CD14-positive monocyte (primary cell): ENCODE data around the gene AKAP6. TPM values are rescaled to one million over a fixed set of nuclear protein-coding genes. Genes with fewer than 3 reads are reported as not detected.

Experiments used
- DNase-seq, 3 donors: peaks; one replicate each; pipeline ENCODE4 v3.0.0-alpha.2; 2011 to 2022
- H2AFZ ChIP-seq: 2 replicates; pipeline ENCODE4 v1.6.0; 2012; ENCODE audit warnings: mild to moderate bottlenecking, low read depth, low read length, inconsistent platforms; ENCODE audit not compliant: insufficient read depth, poor library complexity, severe bottlenecking
- H3K27ac ChIP-seq, 2 donors: 1 replicate in 1 of 2; 2 replicates in 1 of 2; pipeline ENCODE4 v1.5.1; 2012 to 2013; ENCODE audit warnings: low read length in 2 of 2, control low read depth in 1 of 2, inconsistent platforms in 1 of 2, low read depth in 1 of 2, mild to moderate bottlenecking in 1 of 2
- H3K27me3 ChIP-seq, 2 donors: one replicate each; pipeline versions ENCODE4 v1.6.0 to v1.6.1; 2011 to 2013; ENCODE audit warnings: low read length in 2 of 2; ENCODE audit not compliant: control insufficient read depth in 2 of 2, insufficient read depth in 2 of 2
- H3K36me3 ChIP-seq, 2 donors: replicated peaks in 1 of 2; 1 replicate in 1 of 2; 2 replicates in 1 of 2; pipeline versions ENCODE4 v1.5.1 to v1.6.1; 2012 to 2013; ENCODE audit warnings: low read length in 2 of 2, control low read depth in 1 of 2, inconsistent platforms in 1 of 2, mild to moderate bottlenecking in 1 of 2; ENCODE audit not compliant: insufficient read depth in 2 of 2, control insufficient read depth in 1 of 2
- H3K4me1 ChIP-seq, 2 donors: 1 replicate in 1 of 2; 2 replicates in 1 of 2; pipeline versions ENCODE4 v1.5.1 to v1.6.1; 2012 to 2013; ENCODE audit warnings: low read length in 2 of 2, control low read depth in 1 of 2, inconsistent platforms in 1 of 2, mild to moderate bottlenecking in 1 of 2, moderate library complexity in 1 of 2; ENCODE audit not compliant: insufficient read depth in 2 of 2, control insufficient read depth in 1 of 2
- H3K4me2 ChIP-seq: replicated peaks from 2 replicates; pipeline ENCODE3; 2012; ENCODE audit warnings: low read length, moderate library complexity, mild to moderate bottlenecking; ENCODE audit not compliant: poor library complexity, severe bottlenecking; ENCODE audit errors: extremely low read depth
- H3K4me3 ChIP-seq, 3 experiments: fragments of 200-600 bp in 1 of 3; sonication (generic) in 1 of 3; replicated peaks in 1 of 3; 1 replicate in 2 of 3; 2 replicates in 1 of 3; pipeline ENCODE4 v1.5.1; 2011 to 2013; ENCODE audit warnings: low read length in 3 of 3, mild to moderate bottlenecking in 3 of 3, control low read depth in 2 of 3, low read depth in 2 of 3, inconsistent platforms in 1 of 3, moderate library complexity in 1 of 3
- H3K79me2 ChIP-seq: 2 replicates; pipeline ENCODE4 v1.6.0; 2012; ENCODE audit warnings: mild to moderate bottlenecking, control low read depth, inconsistent platforms, low read length, moderate library complexity; ENCODE audit not compliant: insufficient read depth
- H3K9ac ChIP-seq: 2 replicates; pipeline ENCODE4 v1.6.0; 2017; ENCODE audit warnings: low read length, mild to moderate bottlenecking; ENCODE audit not compliant: insufficient read depth, poor library complexity, severe bottlenecking
- H3K9me3 ChIP-seq, 2 donors: replicated peaks in 1 of 2; 1 replicate in 1 of 2; 2 replicates in 1 of 2; pipeline versions ENCODE4 v1.5.1 to v1.6.1; 2012 to 2013; ENCODE audit warnings: low read length in 2 of 2, control low read depth in 1 of 2; ENCODE audit not compliant: control insufficient read depth in 1 of 2, insufficient read depth in 1 of 2
- H4K20me1 ChIP-seq: 2 replicates; pipeline ENCODE4 v1.6.0; 2012; ENCODE audit warnings: mild to moderate bottlenecking, low read length, control low read depth, moderate library complexity; ENCODE audit not compliant: insufficient read depth
- H3K27ac Mint-ChIP-seq, 7 donors: one replicate each; pipeline ENCODE4 v1.8.0; 2020; ENCODE audit warnings: mild to moderate bottlenecking in 7 of 7, mixed read lengths in 7 of 7, moderate library complexity in 6 of 7, inconsistent platforms in 2 of 7
- H3K27me3 Mint-ChIP-seq, 3 donors: one replicate each; pipeline ENCODE4 v1.8.0; 2021 to 2022; ENCODE audit warnings: low read depth in 3 of 3, mild to moderate bottlenecking in 3 of 3, mixed read lengths in 3 of 3, moderate library complexity in 3 of 3, inconsistent platforms in 1 of 3
- H3K36me3 Mint-ChIP-seq, 2 donors: one replicate each; pipeline ENCODE4 v1.8.0; 2020; ENCODE audit warnings: mixed read lengths in 2 of 2, inconsistent platforms in 1 of 2, mild to moderate bottlenecking in 1 of 2
- H3K4me1 Mint-ChIP-seq: one replicate; pipeline ENCODE4 v1.8.0; 2020; ENCODE audit warnings: mild to moderate bottlenecking, mixed read lengths
- H3K4me3 Mint-ChIP-seq, 2 donors: one replicate each; pipeline ENCODE4 v1.8.0; 2020; ENCODE audit warnings: mild to moderate bottlenecking in 2 of 2, mixed read lengths in 2 of 2, moderate library complexity in 1 of 2
- H3K9me3 Mint-ChIP-seq, 7 donors: one replicate each; pipeline ENCODE4 v1.8.0; 2020 to 2022; ENCODE audit warnings: mixed read lengths in 7 of 7, mild to moderate bottlenecking in 6 of 7, moderate library complexity in 6 of 7, inconsistent platforms in 2 of 7
- CTCF ChIP-seq: fragments of 200-600 bp; IDR thresholded peaks from one replicate; pipeline ENCODE4 v1.8.0; 2022; ENCODE audit warnings: antibody characterized with exemption, mild to moderate bottlenecking
- WGBS: methylation state at CpG from one replicate; pipeline ENCODE4 v1.1.5; 2013; ENCODE audit warnings: missing lambda C conversion rate; ENCODE audit not compliant: insufficient coverage; 5-methylcytosine and 5-hydroxymethylcytosine counted together
- intact Hi-C, 2 donors: fragments of 100-400 bp; cut with micrococcal nuclease; formaldehyde crosslinking; loops; one replicate each; pipeline versions ENCODE4 v1.15.0 to v1.15.1; 2023
- polyA plus RNA-seq, 3 donors: library from polyadenylated mRNA; depleted of rRNA in 1 of 3; unstranded in 2 of 3; stranded (reverse) in 1 of 3; fragments of 300-500 nt in 2 of 3; fragments of >200 nt in 1 of 3; fragmentation: Illumina TruSeq in 2 of 3; gene quantifications; 1 replicate in 2 of 3; 2 replicates in 1 of 3; pipeline ENCODE4 v1.2.3, GENCODE V29; 2012 to 2021

AKAP6 gene
- polyA plus RNA-seq, 3 donors: not detected

- 63% methylated on average over 1 of the region's 3 CpGs for WGBS
- Histone ChIP-seq H3K36me3 (no peaks in the 10 kb centered on the region), H3K4me3 (no peak overlapping the region), H3K9ac (no peak overlapping the region), H3K27me3 (no peaks in the 10 kb centered on the region), H3K27ac (no peak overlapping the region), H3K4me1 (no peaks in the 10 kb centered on the region), H3K9me3 (peaks cover 0 to 2% of the 10 kb centered on the region in 2 donors), H3K79me2 (no peaks in the 10 kb centered on the region), H2AFZ (no peak overlapping the region), H3K4me2 (no peak overlapping the region), H4K20me1 (no peaks in the 10 kb centered on the region)
- Mint-ChIP-seq H3K36me3 (no peaks in the 10 kb centered on the region), H3K27me3 (peaks cover 0 to 4% (median 0%) of the 10 kb centered on the region in 3 donors), H3K4me3 (no peak overlapping the region), H3K9me3 (peaks cover 0 to 8% (median 2%) of the 10 kb centered on the region in 7 donors), H3K4me1 (no peaks in the 10 kb centered on the region), H3K27ac (no peak overlapping the region)
- DNase-seq: no peak
- no peak for TF ChIP-seq CTCF
- intact Hi-C loops: no loop called here
Observed at GRCh38 chr14:32824195-32824594, 495.1 kb downstream of the AKAP6 start.

GRCh38 chr14:32825058-32825457 is 496.0 kb downstream of the AKAP6 start:
- Mint-ChIP-seq H3K4me1 (no peaks in the 10 kb centered on the region), H3K27me3 (peaks cover 0 to 4% (median 0%) of the 10 kb centered on the region in 3 donors), H3K27ac (no peak overlapping the region), H3K9me3 (peaks cover 0 to 4% (median 3%) of the 10 kb centered on the region in 7 donors), H3K4me3 (no peak overlapping the region), H3K36me3 (no peaks in the 10 kb centered on the region)
- H2AFZ ChIP-seq: no peak overlapping the region
- H3K36me3 ChIP-seq: no peaks in the 10 kb centered on the region
- H3K79me2 ChIP-seq: no peaks in the 10 kb centered on the region
- no peak overlapping the region for H3K9ac ChIP-seq
- DNase-seq: no peak
- H3K4me2 ChIP-seq: no peak overlapping the region
- H3K4me3 ChIP-seq: no peak overlapping the region
- no peaks in the 10 kb centered on the region for H3K4me1 ChIP-seq
- no peaks in the 10 kb centered on the region for H4K20me1 ChIP-seq
- H3K27ac ChIP-seq: no peak overlapping the region
- no peaks in the 10 kb centered on the region for H3K9me3 ChIP-seq
- TF ChIP-seq CTCF: no peak
- no peaks in the 10 kb centered on the region for H3K27me3 ChIP-seq
- intact Hi-C loops: no loop called here
- WGBS: 78% methylated on average over 2 of the region's 4 CpGs
